Neural cell (in vitro differentiated cells): ENCODE data around the gene RAI1. TPM values are rescaled to one million over a fixed set of nuclear protein-coding genes. Genes with fewer than 3 reads are reported as not detected.

ENCODE experiments used
- H2AFZ ChIP-seq: fragments of 200-600, 300-800 bp; sonication (generic), shearing (Covaris generic); 2 replicates; pipeline ENCODE4 v1.6.0; 2014; ENCODE audit warnings: low read depth, mild to moderate bottlenecking, antibody characterized with exemption, low read length, moderate library complexity
- H3F3A ChIP-seq: fragments of 200-600 bp; shearing (Covaris generic); 2 replicates; pipeline ENCODE4 v1.6.1; 2016; ENCODE audit warnings: mild to moderate bottlenecking, moderate library complexity, mixed read lengths, antibody characterized with exemption, low read length; ENCODE audit not compliant: insufficient read depth, poor library complexity, severe bottlenecking
- H3K27ac ChIP-seq: fragments of 200-600, 300-800 bp; sonication (generic), shearing (Covaris generic); 2 replicates; pipeline ENCODE4 v1.5.1; 2014; ENCODE audit warnings: mild to moderate bottlenecking, low read length, moderate library complexity
- H3K27me3 ChIP-seq: fragments of 300-800, 200-600 bp; sonication (generic), shearing (Covaris generic); 2 replicates; pipeline ENCODE4 v1.6.0; 2014; ENCODE audit warnings: mild to moderate bottlenecking, low read depth, low read length, moderate library complexity; ENCODE audit not compliant: insufficient read depth
- H3K36me3 ChIP-seq: fragments of 300-800, 200-600 bp; sonication (generic), shearing (Covaris generic); 2 replicates; pipeline ENCODE4 v1.5.1; 2014; ENCODE audit warnings: mild to moderate bottlenecking, antibody characterized with exemption, low read length, moderate library complexity; ENCODE audit not compliant: insufficient read depth
- H3K4me2 ChIP-seq: fragments of 300-800, 200-600 bp; sonication (generic), shearing (Covaris generic); 2 replicates; pipeline ENCODE4 v1.6.0; 2014; ENCODE audit warnings: mild to moderate bottlenecking, low read length
- H3K4me3 ChIP-seq: fragments of 300-800, 200-600 bp; sonication (generic), shearing (Covaris generic); 2 replicates; pipeline ENCODE4 v1.5.1; 2014; ENCODE audit warnings: mild to moderate bottlenecking, low read length, moderate library complexity
- H3K79me2 ChIP-seq: fragments of 200-600 bp; shearing (Covaris generic); replicated peaks from 2 replicates; pipeline ENCODE4 v1.6.0; 2014; ENCODE audit warnings: mild to moderate bottlenecking, low read length, moderate library complexity; ENCODE audit not compliant: insufficient read depth
- H3K9ac ChIP-seq: fragments of 300-800, 200-600 bp; sonication (generic), shearing (Covaris generic); 2 replicates; pipeline ENCODE4 v1.6.1; 2016; ENCODE audit warnings: mild to moderate bottlenecking, low read length, mixed read lengths
- H3K9me2 ChIP-seq: fragments of 200-600 bp; shearing (Covaris generic); 2 replicates; pipeline ENCODE4 v1.6.1; 2016; ENCODE audit warnings: mild to moderate bottlenecking, low read length, mixed read lengths; ENCODE audit not compliant: insufficient read depth
- H3K9me3 ChIP-seq: fragments of 200-600, 300-800 bp; sonication (generic), shearing (Covaris generic); 2 replicates; pipeline ENCODE4 v1.6.1; 2016; ENCODE audit warnings: mild to moderate bottlenecking, mixed run types, low read length, moderate library complexity, mixed read lengths
- H4K20me1 ChIP-seq: fragments of 200-600 bp; shearing (Covaris generic); 2 replicates; pipeline ENCODE4 v1.6.1; 2016; ENCODE audit warnings: mild to moderate bottlenecking, mixed run types; ENCODE audit not compliant: insufficient read depth
- CTCF ChIP-seq: fragments of 450-650 bp; IDR thresholded peaks from 2 replicates; pipeline ENCODE4 v1.5.1; 2014; ENCODE audit warnings: antibody characterized with exemption, mild to moderate bottlenecking, moderate library complexity; ENCODE audit not compliant: poor library complexity, severe bottlenecking
- EP300 ChIP-seq: fragments of 450-650 bp; conservative IDR thresholded peaks from 2 replicates; pipeline ENCODE4 v1.6.1; 2014; ENCODE audit warnings: antibody characterized with exemption, mild to moderate bottlenecking, moderate library complexity; ENCODE audit not compliant: poor library complexity, severe bottlenecking
- EZH2 ChIP-seq: fragments of 200-600, 300-800 bp; shearing (Covaris generic), sonication (generic); IDR thresholded peaks from 2 replicates; pipeline ENCODE4 v1.6.1; 2014; ENCODE audit warnings: antibody characterized with exemption, low read length, borderline replicate concordance, mild to moderate bottlenecking; ENCODE audit not compliant: insufficient read depth, poor library complexity, severe bottlenecking
- MXI1 ChIP-seq: fragments of 450-650 bp; conservative IDR thresholded peaks from 2 replicates; pipeline ENCODE4 v1.6.1; 2014; ENCODE audit warnings: antibody characterized with exemption, mild to moderate bottlenecking; ENCODE audit not compliant: poor library complexity, severe bottlenecking
- POLR2AphosphoS5 ChIP-seq: IDR thresholded peaks from 2 replicates; pipeline ENCODE4 v1.6.1; 2012
- RAD21 ChIP-seq: fragments of 450-650 bp; conservative IDR thresholded peaks from 2 replicates; pipeline ENCODE4 v1.6.1; 2014; ENCODE audit warnings: antibody characterized with exemption, mild to moderate bottlenecking, moderate library complexity
- REST ChIP-seq: IDR thresholded peaks from 2 replicates; pipeline ENCODE4 v1.6.1; 2012; ENCODE audit warnings: borderline replicate concordance
- SMC3 ChIP-seq: fragments of 450-650 bp; conservative IDR thresholded peaks from 2 replicates; pipeline ENCODE4 v1.6.1; 2014; ENCODE audit warnings: antibody characterized with exemption, mild to moderate bottlenecking, moderate library complexity; ENCODE audit not compliant: poor library complexity
- TAF1 ChIP-seq: IDR thresholded peaks from 2 replicates; pipeline ENCODE4 v1.6.1; 2012; ENCODE audit warnings: low read depth
- polyA plus RNA-seq: library from polyadenylated mRNA; depleted of rRNA; stranded (reverse); fragments of >200 nt; gene quantifications from 2 replicates; pipeline ENCODE4 v1.2.3, GENCODE V29; 2014

RAI1 gene
- polyA plus RNA-seq, 1 donor from 2014 or later, result 16.9 TPM

- no peak overlapping the region for H2AFZ ChIP-seq
- no peaks in the 10 kb centered on the region for H3K79me2 ChIP-seq
- H3K27ac ChIP-seq, result no peak overlapping the region
- no peaks in the 10 kb centered on the region for H3F3A ChIP-seq
- TF ChIP-seq MXI1 (no peak), SMC3 (no peak)
- H3K9me2 ChIP-seq, result no peaks in the 10 kb centered on the region
- no peak overlapping the region for H3K4me2 ChIP-seq
- H3K27me3 ChIP-seq, result no peaks in the 10 kb centered on the region
- H3K36me3 ChIP-seq, result no peaks in the 10 kb centered on the region
- H3K9ac ChIP-seq, result no peak overlapping the region
- no peaks in the 10 kb centered on the region for H3K9me3 ChIP-seq
- H4K20me1 ChIP-seq, result no peaks in the 10 kb centered on the region
- no peak overlapping the region for H3K4me3 ChIP-seq
Observed at GRCh38 chr17:17853811-17854447, 172.7 kb downstream of the RAI1 start.

DNA sequence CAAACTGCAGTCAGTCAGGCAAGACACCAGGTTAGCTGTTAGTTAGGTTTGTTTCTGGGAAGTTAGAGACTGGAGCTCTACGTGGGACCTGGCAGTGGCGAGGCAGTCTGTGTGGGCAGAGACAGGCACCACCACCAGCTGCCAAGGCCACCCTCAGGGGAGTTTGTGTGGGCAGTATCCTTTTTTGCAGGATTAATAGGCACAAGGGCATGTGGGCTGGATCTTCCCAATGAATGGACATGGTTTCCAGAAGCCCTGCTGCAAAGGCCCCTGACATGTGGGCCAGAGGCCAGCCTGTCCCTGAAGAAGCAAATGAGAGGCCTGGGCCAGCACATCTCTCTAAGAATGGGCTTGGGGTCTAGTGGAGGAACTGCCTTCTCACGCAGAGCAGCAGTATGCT is 174.7 kb downstream of the RAI1 start:
- Histone ChIP-seq H3K79me2 (no peaks in the 10 kb centered on the region), H3K9ac (no peak overlapping the region), H3K4me2 (no peak overlapping the region), H3K9me2 (no peaks in the 10 kb centered on the region), H2AFZ (no peak overlapping the region), H3K36me3 (no peaks in the 10 kb centered on the region), H3K4me3 (no peak overlapping the region), H4K20me1 (no peaks in the 10 kb centered on the region), H3F3A (no peaks in the 10 kb centered on the region), H3K27me3 (no peaks in the 10 kb centered on the region), H3K27ac (no peak overlapping the region), H3K9me3 (no peaks in the 10 kb centered on the region)
- TF ChIP-seq MXI1, result no peak
- TF ChIP-seq RAD21, result no peak
- TF ChIP-seq SMC3, result no peak
- no peak for TF ChIP-seq POLR2AphosphoS5

DNA sequence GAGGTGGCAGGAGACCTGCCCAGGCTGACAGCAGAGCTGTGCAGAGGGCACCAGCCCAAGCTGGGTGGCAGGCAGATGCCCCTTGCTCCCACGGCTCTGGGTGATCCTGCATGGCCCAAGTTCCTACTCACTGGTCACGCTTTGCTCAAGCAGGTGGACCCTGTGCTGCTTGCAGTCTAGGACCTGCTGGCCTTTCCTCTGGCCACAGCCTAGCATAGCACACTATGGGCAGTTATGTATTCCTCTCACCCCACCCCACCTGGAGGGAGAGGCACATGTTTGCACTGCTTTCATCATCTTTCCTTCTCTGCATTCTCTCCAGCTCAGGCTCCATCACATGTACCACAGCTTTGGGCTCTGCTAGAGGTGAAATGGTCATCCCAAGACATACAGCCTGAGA is 175.1 kb downstream of the RAI1 start:
- no peaks in the 10 kb centered on the region for H3K36me3 ChIP-seq
- no peak for TF ChIP-seq EP300
- H3K4me2 ChIP-seq, result no peak overlapping the region
- H3K4me3 ChIP-seq, result no peak overlapping the region
- H3K9me2 ChIP-seq, result no peaks in the 10 kb centered on the region
- H2AFZ ChIP-seq, result no peak overlapping the region
- H3K79me2 ChIP-seq, result no peaks in the 10 kb centered on the region
- H3K27me3 ChIP-seq, result no peaks in the 10 kb centered on the region
- no peaks in the 10 kb centered on the region for H3K9me3 ChIP-seq
- H3K27ac ChIP-seq, result no peak overlapping the region
- no peaks in the 10 kb centered on the region for H3F3A ChIP-seq
- no peaks in the 10 kb centered on the region for H4K20me1 ChIP-seq
- no peak overlapping the region for H3K9ac ChIP-seq

DNA sequence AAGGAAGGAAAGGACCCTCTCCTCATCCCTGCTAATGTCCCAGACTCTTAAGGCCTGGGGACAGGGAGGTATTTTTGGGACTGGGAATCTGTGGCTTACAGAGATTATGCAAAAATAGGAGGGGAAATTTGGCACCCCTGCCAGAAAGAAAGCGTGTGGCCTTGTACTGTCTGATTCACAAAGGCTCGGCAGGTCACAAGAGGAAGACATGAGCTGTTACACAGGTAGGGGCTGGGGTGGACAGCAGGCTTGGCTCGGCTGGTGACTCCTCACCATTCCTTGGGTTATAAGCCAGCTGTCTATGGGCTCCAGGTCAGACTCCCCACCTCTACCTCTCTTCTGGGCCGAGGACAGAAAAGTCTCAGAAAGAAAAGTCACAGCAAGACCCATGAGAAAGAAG is 176.2 kb downstream of the RAI1 start:
- no peaks in the 10 kb centered on the region for H3K36me3 ChIP-seq
- TF ChIP-seq CTCF (no peak), TAF1 (no peak), SMC3 (no peak), REST (no peak), POLR2AphosphoS5 (no peak), MXI1 (no peak), EP300 (no peak), EZH2 (no peak), RAD21 (no peak)
- no peak overlapping the region for H3K4me2 ChIP-seq
- no peak overlapping the region for H2AFZ ChIP-seq
- no peaks in the 10 kb centered on the region for H3K9me3 ChIP-seq
- H3K27ac ChIP-seq, result no peak overlapping the region
- H3K27me3 ChIP-seq, result no peaks in the 10 kb centered on the region
- no peaks in the 10 kb centered on the region for H3F3A ChIP-seq
- no peaks in the 10 kb centered on the region for H3K9me2 ChIP-seq
- no peaks in the 10 kb centered on the region for H3K79me2 ChIP-seq
- H3K9ac ChIP-seq, result no peak overlapping the region
- no peaks in the 10 kb centered on the region for H4K20me1 ChIP-seq
- H3K4me3 ChIP-seq, result no peak overlapping the region
